ENCODE data around the gene TRPC4. TPM values are rescaled to one million over a fixed set of nuclear protein-coding genes. Genes with fewer than 3 reads are reported as not detected.

Gene TRPC4
- total and polyA plus RNA-seq, 10 donors: 0.06 to 0.42 (median 0.15) TPM; not detected in 4

DNA sequence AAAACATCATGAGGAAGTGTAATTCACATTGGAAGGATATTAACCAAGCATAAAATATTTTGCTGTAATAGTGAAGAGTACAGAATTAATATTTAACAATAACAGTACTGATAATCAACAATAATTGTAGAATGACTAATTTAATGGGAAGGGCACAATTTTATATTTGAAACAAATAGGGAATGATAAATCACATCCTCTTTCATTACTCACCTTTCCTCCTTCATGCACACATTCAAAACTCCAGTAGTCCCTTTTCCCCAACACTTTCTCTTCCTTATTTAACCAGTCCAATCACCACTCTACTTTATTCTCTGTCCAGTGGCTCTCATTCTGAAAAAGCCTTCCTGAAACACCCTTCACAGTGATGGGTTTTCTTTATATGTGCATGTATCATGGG lies 160.3 kb downstream of the TRPC4 start:
- Histone ChIP-seq H3K36me3 (no peaks in the 10 kb centered on the region), H3K9me3 (no peaks in the 10 kb centered on the region), H3K27ac (no peak overlapping the region), H3K27me3 (replicated peaks in 1 of 7) (no peaks in the 10 kb centered on the region), H3K4me1 (no peaks in the 10 kb centered on the region), H3K4me3 (no peak overlapping the region)
- intact Hi-C loops (cut with DNase I; ENCODE audit: low total_unique reads): no loop called here
- no peak for DNase-seq
- TF ChIP-seq POLR2AphosphoS5 (IDR thresholded peaks at IDR 0.05) (no peak), POLR2A (IDR thresholded peaks at IDR 0.05) (no peak)
- TF ChIP-seq, protein P1, sequence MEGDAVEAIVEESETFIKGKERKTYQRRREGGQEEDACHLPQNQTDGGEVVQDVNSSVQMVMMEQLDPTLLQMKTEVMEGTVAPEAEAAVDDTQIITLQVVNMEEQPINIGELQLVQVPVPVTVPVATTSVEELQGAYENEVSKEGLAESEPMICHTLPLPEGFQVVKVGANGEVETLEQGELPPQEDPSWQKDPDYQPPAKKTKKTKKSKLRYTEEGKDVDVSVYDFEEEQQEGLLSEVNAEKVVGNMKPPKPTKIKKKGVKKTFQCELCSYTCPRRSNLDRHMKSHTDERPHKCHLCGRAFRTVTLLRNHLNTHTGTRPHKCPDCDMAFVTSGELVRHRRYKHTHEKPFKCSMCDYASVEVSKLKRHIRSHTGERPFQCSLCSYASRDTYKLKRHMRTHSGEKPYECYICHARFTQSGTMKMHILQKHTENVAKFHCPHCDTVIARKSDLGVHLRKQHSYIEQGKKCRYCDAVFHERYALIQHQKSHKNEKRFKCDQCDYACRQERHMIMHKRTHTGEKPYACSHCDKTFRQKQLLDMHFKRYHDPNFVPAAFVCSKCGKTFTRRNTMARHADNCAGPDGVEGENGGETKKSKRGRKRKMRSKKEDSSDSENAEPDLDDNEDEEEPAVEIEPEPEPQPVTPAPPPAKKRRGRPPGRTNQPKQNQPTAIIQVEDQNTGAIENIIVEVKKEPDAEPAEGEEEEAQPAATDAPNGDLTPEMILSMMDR (IDR thresholded peaks at IDR 0.05 in 8 of 11, conservative IDR thresholded peaks at IDR 0.05 in 3 of 11): no peak

- DNase-seq: no peak
- no peaks in the 10 kb centered on the region for H3K9me3 ChIP-seq
- WGBS, 5 donors: 66 to 86% (median 71%) methylated on average over 2 of the region's 2 CpGs
- H3K4me1 ChIP-seq: no peaks in the 10 kb centered on the region
- H3K27me3 ChIP-seq (replicated peaks in 1 of 7): no peaks in the 10 kb centered on the region
- H3K36me3 ChIP-seq: no peaks in the 10 kb centered on the region
- TF ChIP-seq, protein P1 (IDR thresholded peaks at IDR 0.05 in 8 of 11, conservative IDR thresholded peaks at IDR 0.05 in 3 of 11): no peak
- TF ChIP-seq POLR2AphosphoS5 (IDR thresholded peaks at IDR 0.05) (no peak), POLR2A (IDR thresholded peaks at IDR 0.05) (no peak)
- intact Hi-C loops (cut with DNase I; ENCODE audit: low total_unique reads): no loop called here
- H3K4me3 ChIP-seq: no peak overlapping the region
- H3K27ac ChIP-seq: no peak overlapping the region
Measured at GRCh38 chr13:37707739-37708500, 161.7 kb downstream of the TRPC4 start.

GRCh38 chr13:37706041-37706440 lies 163.5 kb downstream of the TRPC4 start:
- no peaks in the 10 kb centered on the region for H3K4me1 ChIP-seq
- intact Hi-C loops (cut with DNase I; ENCODE audit: low total_unique reads): no loop called here
- H3K4me3 ChIP-seq: no peak overlapping the region
- no peaks in the 10 kb centered on the region for H3K9me3 ChIP-seq
- H3K36me3 ChIP-seq: no peaks in the 10 kb centered on the region
- H3K27ac ChIP-seq: no peak overlapping the region
- no peak for DNase-seq
- no peak for TF ChIP-seq POLR2A (IDR thresholded peaks at IDR 0.05)
- TF ChIP-seq, protein P1 (IDR thresholded peaks at IDR 0.05 in 8 of 11, conservative IDR thresholded peaks at IDR 0.05 in 3 of 11): no peak
- TF ChIP-seq POLR2AphosphoS5 (IDR thresholded peaks at IDR 0.05): no peak
- no peaks in the 10 kb centered on the region for H3K27me3 ChIP-seq (replicated peaks in 1 of 7)
- 88 to 97% (median 96%) methylated on average over 2 of the region's 2 CpGs for WGBS, 5 donors

DNA sequence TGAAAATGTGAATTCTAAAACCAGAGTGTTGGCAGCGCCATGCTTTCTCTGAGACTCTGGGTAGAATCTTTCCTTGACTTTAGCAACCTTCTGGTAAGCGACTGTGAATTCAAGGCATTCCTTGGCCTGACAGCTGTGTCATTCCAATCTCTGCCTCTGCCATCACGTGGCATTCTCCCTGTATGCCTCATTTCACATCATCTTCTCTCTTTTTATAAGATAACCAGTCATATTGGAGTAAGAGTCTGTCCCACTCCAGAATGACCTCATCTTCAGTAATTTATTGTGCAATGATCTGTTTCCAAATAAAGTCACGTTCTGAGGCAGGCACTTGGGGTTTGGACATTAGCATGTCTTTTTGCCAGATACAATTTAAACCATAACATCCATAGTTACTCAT lies 167.6 kb downstream of the TRPC4 start:
- Histone ChIP-seq H3K27me3 (replicated peaks in 1 of 7) (no peaks in the 10 kb centered on the region), H3K4me3 (no peak overlapping the region), H3K36me3 (no peaks in the 10 kb centered on the region), H3K4me1 (no peaks in the 10 kb centered on the region), H3K27ac (no peak overlapping the region), H3K9me3 (no peaks in the 10 kb centered on the region)
- intact Hi-C loops (cut with DNase I; ENCODE audit: low total_unique reads): no loop called here
- no peak for DNase-seq
- TF ChIP-seq, protein P1 (IDR thresholded peaks at IDR 0.05 in 8 of 11, conservative IDR thresholded peaks at IDR 0.05 in 3 of 11): no peak
- TF ChIP-seq POLR2A (IDR thresholded peaks at IDR 0.05) (no peak), POLR2AphosphoS5 (IDR thresholded peaks at IDR 0.05) (no peak)
- 48 to 76% (median 62%) methylated on average over 4 of the region's 4 CpGs for WGBS, 5 donors

Data from spleen (tissue), 11 donors.